NCI-H2171 (cell line): ENCODE measurements around the gene SETD1B.
"Not testable (repeated sequence)": the region's sequence is repeated elsewhere in the genome, so short reads cannot be mapped to it uniquely, and the experiment has no call there.

Source experiments
- DNase-seq: peaks from one replicate; lab custom pipeline; 2025; lab: John Stamatoyannopoulos, UW

SETD1B gene

DNA sequence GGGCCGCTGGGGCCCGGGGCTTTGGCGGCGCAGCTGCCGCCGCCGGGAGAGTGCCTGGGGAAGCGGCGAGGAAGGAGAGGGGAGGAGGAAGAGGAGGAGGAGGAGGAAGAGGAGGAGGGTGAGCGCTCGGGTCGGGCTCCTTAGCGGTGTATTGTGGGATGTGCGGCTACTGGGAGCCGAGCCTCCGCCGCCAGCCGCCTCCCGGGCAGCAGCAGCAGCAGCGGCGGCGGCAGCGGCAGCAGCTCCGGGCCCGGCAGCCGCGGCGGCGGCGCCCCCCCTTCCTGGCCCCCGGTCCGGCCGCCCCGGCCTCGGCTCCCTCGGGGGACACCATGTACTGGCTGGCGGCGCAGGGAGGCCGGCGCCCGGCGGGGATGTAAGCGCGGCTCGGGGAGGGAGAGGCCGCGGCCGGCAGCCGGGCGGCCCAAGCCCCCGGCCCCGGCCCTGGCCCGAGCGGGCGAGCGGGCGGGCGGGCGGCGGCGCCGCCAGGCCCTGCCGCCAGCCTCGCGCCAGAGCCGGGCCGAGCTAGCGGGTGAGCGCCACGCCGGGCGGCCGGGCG, at the start of gene SETD1B:
TSS of gene SETD1B (plus strand) at position 149 of the 556 bp plus-strand sequence. CDS start 729 bp downstream, outside the sequence.
- DNase-seq, result peak; percentile 27

DNA sequence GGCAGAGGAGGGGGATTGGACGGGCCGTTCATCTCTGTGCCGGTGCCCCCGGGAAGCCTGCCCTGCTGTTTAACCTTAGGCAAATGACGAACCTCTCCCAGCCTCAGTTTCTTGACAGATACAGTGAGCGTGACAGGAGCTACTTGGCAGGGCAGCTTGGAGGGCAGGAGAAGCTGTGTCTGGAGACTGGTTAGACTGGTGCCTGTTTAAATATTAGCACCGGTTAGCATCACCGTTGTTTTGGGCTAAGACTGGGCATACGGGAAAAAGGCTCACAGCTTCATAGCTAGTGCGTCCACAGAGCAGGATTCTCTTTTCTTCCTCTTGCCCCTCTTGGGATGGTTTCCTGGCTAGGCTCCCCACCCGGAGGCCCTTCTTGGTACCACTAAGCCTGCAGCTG, 49.0 kb upstream of the SETD1B start:
- DNase-seq, result no peak

DNA sequence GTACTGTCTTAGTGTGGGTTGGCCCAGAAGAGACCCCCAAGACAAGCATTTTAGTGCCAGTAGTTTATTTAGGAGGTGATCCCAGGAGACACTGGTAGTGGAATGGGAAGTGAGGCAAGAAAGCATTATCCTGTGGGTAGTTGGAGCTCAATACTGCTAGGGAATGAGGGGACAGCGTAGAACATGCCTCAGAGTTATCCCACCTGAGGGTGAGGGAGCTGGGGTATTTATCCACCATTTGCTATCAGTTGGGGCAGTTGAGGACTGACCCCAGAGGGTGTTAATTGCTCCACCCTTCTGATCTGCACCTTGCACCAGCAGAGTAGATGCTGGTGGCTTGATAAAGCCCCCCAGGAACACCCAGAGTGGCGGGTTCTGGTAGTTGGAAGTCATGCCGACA, 48.2 kb upstream of the SETD1B start:
- no peak for DNase-seq

DNA sequence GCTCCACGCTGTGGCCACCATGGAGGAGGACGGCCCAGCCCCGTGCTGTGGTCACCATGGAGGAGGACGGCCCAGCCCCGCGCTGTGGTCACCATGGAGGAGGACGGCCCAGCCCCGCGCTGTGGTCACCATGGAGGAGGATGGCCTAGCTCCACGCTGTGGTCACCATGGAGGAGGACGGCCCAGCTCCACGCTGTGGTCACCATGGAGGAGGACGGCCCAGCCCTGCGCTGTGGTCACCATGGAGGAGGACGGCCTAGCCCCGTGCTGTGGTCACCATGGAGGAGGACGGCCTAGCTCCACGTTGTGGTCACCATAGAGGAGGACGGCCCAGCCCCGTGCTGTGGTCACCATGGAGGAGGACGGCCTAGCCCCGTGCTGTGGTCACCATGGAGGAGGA, 45.3 kb upstream of the SETD1B start:
- not testable (repeated sequence) for DNase-seq

DNA sequence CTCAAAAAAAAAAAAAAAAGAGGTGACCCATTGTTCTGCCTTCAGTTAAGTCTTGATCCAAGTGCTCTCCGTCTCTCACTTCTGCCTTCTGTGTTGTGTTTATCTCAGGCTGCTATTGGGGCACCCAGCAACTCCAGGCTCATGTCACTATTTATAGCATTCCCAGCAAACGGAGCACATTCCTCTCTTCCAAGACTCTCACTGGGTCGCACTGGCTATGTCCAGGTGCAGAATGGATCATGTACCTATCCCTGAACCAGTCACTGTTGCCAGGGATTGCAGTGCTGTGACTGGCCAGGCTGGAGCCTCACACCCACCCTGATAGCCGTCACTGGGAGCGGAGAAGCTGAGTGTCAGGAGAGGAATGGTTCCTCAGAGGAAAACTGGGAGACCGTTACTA, 41.5 kb upstream of the SETD1B start:
- DNase-seq, result no peak

DNA sequence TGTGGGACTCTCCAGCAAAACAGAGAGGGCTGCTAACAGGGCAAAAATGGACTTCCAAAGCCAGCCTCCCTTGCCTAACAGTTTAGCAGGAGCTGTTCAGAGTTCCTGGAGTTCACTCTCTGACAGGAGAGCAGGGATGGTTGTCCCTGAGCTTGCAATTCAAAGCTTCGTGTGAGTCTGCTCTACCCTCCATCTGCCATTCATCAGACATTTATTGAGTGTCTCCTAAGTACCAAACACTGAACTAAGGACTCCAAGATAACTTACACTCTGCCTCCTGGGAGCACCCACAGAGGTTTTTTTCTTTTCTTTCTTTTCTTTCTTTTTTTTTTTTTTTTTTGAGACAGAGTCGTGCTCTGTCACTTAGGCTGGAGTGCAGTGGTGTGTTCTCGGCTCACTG, 39.0 kb upstream of the SETD1B start:
- DNase-seq, result no peak

DNA sequence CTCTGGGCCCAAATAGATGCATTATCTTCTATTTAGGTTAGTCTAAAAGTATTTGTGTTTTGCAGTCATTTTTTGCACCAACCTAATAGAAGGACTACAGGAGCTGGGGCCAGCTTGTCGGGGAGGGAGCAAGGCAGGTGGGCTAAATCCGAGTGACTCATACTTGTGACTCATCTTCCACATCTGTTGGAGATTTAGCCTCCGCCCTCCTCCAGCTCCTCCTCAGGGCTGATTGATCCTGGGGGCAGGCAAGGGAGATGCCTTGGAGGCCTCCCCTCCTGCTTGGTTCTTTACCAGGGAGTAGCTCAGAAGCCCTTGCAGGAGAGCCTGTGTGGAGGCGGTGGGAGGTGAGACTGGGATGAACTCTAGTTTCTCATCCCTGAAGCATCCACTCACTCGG, 38.2 kb upstream of the SETD1B start:
- no peak for DNase-seq

DNA sequence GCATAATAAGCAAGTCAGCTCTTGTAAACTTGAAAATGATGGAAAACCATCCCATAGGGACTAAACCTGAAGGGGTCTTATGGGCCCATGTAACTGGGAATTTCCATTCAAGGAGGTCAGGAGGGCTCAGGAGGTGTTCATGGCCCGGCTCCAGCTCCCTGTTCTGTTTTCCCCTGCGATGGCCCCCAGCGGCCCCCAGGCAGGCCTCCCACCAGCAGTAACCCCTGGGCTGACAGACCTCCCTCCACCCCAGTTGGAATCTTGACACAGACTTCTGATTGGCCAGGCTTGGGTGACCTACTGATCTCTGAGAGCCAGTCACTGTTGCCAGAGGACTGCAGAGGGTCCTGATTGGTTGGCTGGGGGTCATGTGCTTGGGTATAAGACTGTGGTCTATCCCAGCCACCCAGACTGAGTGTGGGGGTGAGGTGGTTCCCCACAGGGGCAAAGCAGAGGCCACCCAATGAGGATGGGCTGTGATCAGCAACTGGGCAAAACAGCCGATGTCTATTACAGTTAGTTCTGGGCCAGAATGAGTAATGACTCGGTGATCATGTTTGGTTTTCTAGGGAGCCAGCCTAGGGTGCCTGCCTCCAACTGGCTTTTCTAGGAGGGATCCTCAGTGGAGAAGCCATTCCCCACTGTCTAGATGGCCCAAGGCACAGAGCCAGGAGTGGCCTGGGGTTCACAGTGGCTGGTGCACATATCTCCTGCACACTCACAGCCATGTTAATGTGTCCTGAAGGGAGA, 37.3 kb upstream of the SETD1B start:
- no peak for DNase-seq

DNA sequence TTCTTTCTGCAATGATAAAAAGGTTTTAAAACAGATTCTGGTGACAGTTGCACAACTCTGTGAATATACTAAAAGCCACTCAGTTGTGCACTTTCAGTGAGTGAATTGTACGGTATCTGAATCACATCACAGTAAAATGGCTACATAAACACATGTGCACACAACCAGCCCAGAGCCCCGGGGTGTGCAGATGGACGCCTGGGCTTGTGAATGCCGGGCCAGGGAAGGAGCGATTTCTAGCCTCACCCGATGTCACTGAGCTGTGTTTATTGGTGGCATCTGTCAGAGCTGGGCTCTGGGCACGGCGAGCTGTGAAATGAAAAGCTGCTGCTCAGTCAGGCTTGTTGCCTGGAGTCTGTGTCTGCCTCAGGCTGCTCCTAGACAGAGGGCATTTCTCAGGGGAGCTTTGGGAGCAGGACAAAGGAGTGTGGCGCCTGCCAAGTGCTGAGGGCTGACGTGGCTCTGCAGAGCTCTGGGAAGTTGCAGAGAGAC, 36.2 kb upstream of the SETD1B start:
- DNase-seq, result peak; percentile 94

DNA sequence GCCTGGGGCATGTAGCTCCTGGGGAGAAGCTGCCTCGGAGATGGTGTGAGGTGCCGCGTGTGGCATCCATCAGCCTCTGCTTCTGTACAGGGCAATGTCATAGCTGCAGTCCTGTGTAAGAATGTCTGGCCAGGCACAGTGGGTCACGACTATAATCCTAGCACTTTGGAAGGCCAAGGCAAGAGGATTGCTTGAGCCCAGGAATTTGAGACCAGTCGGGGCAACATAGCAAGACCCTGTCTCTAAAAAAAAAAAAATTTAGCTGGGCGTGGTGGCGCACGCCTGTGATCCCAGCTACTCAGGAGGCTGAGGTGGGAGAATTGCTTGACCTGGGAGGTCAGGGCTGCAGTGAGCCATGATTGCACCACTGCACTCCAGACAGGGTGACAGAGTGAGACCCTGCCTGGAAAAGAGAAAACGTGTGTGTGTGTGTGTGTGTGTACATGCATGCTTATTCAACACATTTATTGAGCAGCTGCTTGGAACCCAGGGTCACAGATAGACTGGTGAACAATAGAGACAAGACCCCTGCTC, 34.4 kb upstream of the SETD1B start:
- DNase-seq, result no peak

DNA sequence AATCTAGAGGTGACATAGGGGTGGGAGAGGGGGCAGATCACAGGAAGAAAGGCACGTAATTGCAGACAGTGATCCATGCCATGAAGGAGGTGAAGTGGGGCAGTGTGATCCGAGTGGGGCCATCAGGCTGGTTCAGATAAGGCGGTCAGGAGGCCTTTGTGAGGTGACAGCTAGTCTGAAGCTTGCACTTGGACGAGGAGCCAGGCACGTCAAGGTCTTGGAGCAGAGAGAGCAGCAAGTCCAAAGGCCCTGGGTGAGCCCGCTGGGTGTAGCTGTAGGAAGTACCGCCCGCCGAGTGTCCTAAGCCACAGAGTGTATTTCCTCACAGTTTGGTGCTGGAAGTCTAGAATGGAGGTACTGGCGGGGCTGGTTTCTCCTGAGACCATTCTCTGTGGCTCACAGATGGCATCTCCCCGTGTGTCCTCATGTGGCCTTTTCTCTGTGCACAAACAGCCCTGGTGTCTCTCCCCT, 33.9 kb upstream of the SETD1B start:
- DNase-seq, result no peak

DNA sequence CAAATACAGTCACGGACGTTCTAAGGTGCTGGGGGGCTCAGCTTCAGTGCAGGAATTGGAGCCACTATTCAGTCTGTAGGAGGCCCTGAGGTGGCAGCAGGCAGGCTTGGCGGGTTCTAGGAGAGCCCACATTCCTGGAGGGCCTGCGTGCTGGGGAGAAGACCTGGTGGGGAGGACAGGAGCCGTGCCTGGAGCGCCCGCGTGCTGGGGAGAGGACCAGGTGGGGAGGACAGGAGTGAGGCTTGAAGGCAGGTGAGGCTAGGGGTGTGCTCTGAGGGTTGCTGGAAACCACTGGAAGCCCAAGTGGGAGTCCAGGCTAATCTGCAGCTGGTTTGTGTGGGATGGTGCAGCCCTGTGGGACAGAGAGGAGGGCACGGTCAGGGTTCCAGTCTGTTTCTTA, 33.4 kb upstream of the SETD1B start:
- DNase-seq, result no peak

DNA sequence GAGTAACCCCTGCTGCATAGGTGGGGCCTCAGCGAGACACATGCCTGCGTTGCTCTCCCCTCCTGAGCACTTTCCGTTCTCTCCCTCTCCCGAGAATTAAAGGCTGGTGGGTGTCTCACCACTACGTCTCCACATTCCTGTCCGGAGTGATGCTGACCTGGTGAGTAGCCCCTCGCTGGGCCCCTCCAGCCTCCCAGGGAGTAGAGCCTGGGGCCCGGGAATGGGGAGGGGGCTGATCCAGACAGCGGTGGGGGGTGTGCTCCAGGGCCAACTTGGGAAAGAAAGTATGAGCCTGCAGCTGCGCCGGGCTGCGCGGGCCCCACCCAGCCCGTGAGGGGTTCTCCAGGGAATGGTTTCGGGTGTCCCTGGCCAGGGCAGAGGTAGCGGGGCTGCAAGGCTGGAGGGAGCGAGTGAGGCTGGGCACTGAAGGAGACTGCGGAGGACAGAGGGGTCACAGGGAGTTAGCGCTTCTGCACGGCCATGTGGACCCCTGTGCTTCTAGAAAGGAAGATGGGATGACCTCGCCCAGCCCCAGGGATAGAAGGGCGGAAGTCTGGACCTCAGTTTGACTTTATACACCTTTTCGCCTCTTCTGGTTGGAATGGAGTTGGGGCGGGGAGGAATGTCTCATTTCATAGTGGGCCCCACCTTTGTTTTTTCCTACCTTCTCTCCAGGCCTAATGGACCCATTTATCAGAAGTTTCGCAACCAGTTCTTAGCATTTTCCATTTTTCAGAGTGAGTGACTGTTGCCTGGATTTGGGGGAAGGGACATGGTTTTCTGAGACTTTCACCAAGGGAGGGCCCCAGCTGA, 32.8 kb upstream of the SETD1B start:
- DNase-seq, result no peak

DNA sequence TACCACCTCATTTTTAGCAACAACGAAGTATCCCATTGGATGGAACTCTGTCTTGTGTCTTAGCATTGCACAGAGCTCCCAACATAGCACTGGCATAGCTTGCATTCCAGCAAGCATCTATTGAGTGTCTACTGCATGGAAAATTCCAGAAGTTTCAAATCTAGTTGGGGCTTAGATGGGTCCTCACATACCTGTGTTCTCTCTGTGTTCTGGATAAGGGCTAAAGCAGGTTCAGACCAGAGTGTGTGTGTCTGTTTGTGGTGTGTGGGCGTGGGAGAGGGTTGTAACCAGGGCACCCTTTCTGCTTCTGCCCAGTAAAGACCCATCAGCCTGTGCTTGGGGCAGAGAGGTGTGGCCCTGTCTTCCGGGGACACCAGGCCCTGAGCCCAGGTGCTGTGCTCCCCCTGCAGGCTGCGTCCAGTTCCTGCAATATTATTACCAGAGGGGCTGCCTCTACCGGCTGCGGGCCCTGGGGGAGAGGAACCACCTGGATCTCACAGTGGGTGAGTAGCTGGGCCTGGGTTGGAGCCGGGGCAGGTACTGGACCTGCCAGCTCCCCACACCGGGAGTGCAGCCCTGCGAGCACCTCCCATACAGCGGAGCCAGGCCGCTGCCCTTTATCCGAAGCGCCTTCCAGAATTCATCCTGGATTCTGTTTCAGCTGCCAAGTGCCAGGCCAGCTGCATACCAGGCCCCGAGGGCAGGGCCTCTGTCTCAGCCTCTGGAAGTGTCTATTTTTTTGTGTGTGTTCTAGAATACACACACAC, 30.6 kb upstream of the SETD1B start:
- DNase-seq, result peak; percentile 37

DNA sequence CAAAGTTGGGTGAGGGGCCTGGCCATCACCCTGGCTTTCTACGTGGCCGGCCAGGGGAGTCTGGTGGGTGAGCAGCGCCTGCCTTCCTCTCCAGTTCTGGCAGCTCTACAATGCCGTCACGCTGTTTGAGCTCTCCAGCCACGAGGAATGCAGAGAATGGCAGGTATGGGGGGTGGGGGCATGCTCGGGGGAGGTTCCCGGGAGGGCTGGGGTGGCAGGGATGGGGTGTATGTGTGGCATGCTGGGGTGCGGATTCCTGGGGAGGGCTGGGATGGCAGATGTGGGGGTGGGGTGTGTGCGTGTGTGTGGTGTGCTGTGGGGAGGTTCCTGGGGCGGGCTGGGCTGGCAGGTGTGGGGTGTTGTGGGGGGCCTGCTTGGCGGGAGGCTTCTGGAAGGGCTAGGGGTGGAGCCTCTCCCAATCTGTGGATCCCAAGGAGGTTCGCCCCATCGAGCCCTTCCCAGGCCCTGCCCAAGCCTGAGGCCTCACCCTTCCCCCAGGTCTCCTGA, 28.8 kb upstream of the SETD1B start:
- no peak for DNase-seq

DNA sequence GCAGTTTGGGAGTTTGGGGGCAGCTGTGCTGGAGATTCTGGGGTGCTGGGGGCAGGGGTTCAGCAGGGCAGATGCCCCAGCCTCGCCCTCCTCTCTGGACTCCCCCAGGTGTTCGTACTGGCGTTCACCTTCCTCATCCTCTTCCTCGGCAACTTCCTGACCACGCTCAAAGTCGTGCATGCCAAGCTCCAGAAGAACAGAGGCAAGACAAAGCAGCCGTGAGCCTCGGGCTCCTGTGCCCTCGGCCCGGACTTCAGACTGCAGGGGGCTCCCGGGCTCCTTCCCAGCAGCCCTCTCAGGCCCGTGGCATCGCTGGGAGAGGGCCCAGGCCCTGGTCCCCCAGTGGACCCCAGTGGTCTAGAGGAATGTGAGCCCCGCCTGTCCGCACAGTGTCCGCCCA, 28.3 kb upstream of the SETD1B start:
- DNase-seq, result no peak

DNA sequence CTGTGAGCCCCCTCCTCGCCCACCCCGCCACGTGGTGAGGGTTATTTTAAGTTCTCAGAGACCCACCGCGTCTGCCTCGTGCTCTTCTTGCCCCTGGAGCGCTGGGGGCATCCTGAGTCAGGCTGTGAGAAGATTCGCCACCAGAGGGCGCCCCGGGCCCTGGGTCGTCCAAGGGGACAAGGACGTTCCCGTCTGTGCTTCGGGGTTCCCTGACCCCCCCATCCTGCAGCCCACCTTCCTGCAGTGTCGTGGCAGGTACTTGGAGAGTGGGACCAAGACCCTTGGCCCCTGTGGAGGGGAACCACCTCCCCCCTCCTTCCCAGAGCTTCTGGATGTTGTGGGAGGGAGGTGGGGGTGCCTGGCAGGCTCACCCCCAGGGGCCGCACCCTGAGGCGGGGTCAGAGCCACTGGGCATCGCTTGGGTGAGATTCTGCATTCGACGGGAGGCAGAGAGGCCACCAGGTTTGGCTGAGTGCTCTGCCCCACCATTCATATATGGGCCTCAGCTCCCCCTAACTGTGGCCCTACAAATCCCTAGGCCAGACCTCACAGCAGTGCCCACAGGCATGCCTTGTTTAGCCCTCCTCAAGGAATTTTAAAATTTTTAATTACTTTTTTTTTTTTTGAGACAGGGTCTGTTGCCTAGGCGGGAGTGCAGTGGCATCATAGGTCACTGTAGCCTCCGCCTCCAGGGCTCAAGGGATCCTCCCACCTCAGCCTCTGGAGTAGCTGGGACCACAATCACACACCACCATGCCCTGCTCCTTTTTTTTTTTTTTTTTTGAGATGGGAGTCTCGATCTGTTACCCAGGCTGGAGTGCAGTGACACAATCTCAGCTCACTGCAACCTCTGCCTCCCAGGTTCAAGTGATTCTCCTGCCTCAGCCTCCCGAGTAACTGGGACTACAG, 27.4 kb upstream of the SETD1B start:
- peak; percentile 37 for DNase-seq

DNA sequence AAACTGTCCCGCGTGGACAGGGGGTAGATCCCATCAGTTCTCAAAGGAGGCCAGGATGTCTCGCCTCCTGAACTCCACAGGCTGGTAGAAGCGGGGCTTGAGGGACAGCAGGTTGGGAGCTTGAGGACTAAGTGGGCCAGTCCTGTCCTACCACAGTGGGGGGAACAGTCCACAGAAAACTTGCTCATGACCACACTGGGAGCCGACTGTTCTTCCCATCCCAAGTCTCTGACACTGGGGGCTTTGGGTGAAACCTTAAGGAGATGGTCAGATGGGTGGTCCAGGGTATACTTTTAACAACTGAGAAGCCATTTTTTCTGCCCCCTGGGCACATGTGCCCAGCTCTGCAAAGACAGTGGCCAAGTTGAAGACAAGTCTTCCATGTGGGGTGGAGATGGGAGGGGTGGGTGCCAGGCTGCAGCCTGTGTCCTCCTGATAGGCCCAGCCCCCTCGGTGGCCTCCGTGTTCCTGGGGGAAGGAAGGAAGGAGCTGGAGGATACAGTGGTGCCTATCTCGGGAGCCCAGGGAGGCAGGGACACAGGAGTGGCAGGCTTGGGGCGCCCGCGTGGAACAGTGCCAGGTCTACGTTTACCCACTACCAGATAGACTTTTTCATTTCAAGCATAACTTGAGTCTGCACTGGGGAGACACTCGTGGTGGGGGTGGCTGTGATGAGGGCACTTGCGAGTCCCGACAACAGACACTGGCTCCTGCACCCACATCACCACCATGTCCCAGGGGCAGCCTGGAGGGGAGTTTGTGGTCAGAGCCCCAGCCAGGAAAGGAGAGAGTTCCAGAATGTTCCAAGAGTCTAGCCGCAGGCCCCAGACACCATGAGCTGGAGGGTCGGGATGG, 25.0 kb upstream of the SETD1B start:
- DNase-seq, result no peak

DNA sequence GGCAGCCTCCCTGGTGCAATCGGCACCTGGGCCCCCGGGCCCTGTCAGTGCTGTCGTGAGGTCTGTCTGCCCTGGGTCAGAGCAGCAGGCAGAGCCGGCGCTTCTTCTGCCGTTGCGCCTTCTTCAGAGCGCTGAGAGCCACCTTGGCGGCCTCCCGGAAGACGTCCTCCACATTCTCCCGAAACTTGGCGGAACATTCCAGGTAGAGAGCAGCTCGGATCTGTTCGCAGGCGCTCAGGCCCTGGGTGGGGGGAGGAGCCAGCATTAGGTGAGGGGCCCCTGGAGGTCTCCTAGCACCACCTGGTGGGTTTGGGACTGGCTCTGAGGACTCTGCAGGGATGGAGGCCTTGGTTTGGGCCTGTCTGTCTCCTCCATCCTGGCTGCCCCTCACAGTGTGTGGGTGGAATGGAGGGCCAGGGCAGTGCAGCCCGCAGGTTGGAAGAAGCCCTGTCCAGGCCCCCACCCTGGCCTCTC, 24.4 kb upstream of the SETD1B start:
- no peak for DNase-seq
